HUES48 (cell line): ENCODE results near the gene TGFBR2.
A peak's percentile ranks its signal among the peaks of the same experiment; 100 is the strongest.

Experiments used
- H3K27ac ChIP-seq: one replicate; pipeline ENCODE4 v1.7.0; 2013; ENCODE audit warnings: low read depth, low read length, inconsistent platforms
- H3K27me3 ChIP-seq: 2 replicates; pipeline ENCODE4 v1.6.1; 2013; ENCODE audit warnings: mild to moderate bottlenecking, low read length; ENCODE audit not compliant: control insufficient read depth, insufficient read depth
- H3K36me3 ChIP-seq: 2 replicates; pipeline ENCODE4 v1.6.1; 2013; ENCODE audit warnings: low read length; ENCODE audit not compliant: control insufficient read depth, insufficient read depth
- H3K4me1 ChIP-seq: 2 replicates; pipeline ENCODE4 v1.6.1; 2013; ENCODE audit warnings: mild to moderate bottlenecking, low read length; ENCODE audit not compliant: control insufficient read depth, insufficient read depth
- H3K4me3 ChIP-seq: 2 replicates; pipeline ENCODE4 v1.5.1; 2013; ENCODE audit warnings: mild to moderate bottlenecking, low read depth, low read length
- H3K9ac ChIP-seq: 2 replicates; pipeline ENCODE4 v1.6.1; 2013; ENCODE audit warnings: mild to moderate bottlenecking, low read depth, low read length, moderate library complexity
- H3K9me3 ChIP-seq: 2 replicates; pipeline ENCODE4 v1.6.1; 2013; ENCODE audit warnings: low read length; ENCODE audit not compliant: control insufficient read depth, insufficient read depth

TGFBR2 gene

GRCh38 chr3:30695302-30696061, 89.1 kb downstream of the TGFBR2 start:
- Histone ChIP-seq H3K4me3 (no peak overlapping the region), H3K9me3 (no peaks in the 10 kb centered on the region), H3K36me3 (peaks cover 17% of the 10 kb centered on the region)

GRCh38 chr3:30696403-30696819, 90.0 kb downstream of the TGFBR2 start:
- H3K27ac ChIP-seq = peak overlapping the region; percentile 73
- H3K9ac ChIP-seq = no peak overlapping the region
- H3K4me3 ChIP-seq = no peak overlapping the region
- peaks cover 30% of the 10 kb centered on the region for H3K4me1 ChIP-seq
- H3K36me3 ChIP-seq = peaks cover 8% of the 10 kb centered on the region
- H3K27me3 ChIP-seq = no peaks in the 10 kb centered on the region
- H3K9me3 ChIP-seq = peaks cover 2% of the 10 kb centered on the region; the same call in 1 of the 2 replicates

More at GRCh38 chr3:30695302-30696061, 89.1 kb downstream of the TGFBR2 start:
- peaks cover 30% of the 10 kb centered on the region for H3K4me1 ChIP-seq
- H3K9ac ChIP-seq = no peak overlapping the region
- no peaks in the 10 kb centered on the region for H3K27me3 ChIP-seq
- peak overlapping the region; percentile 73 for H3K27ac ChIP-seq

- no peak overlapping the region for H3K27ac ChIP-seq
- 0 out of 2 replicates have a peak, but pooled peaks cover 6% of the 10 kb centered on the region for H3K36me3 ChIP-seq
- H3K27me3 ChIP-seq = no peaks in the 10 kb centered on the region
- H3K4me1 ChIP-seq = peaks cover 30% of the 10 kb centered on the region
- H3K4me3 ChIP-seq = no peak overlapping the region
- no peak overlapping the region for H3K9ac ChIP-seq
- peaks cover 5% of the 10 kb centered on the region; the same call in 1 of the 2 replicates for H3K9me3 ChIP-seq
Measured at GRCh38 chr3:30696896-30697295, 90.5 kb downstream of the TGFBR2 start.

GRCh38 chr3:30698549-30698948, 92.1 kb downstream of the TGFBR2 start:
- Histone ChIP-seq H3K27ac (no peak overlapping the region), H3K9me3 (peaks cover 21% of the 10 kb centered on the region), H3K27me3 (no peaks in the 10 kb centered on the region), H3K9ac (no peak overlapping the region), H3K4me3 (no peak overlapping the region), H3K4me1 (peaks cover 26% of the 10 kb centered on the region), H3K36me3 (peaks cover 4% of the 10 kb centered on the region; the same call in 1 of the 2 replicates)

GRCh38 chr3:30699927-30700326, 93.5 kb downstream of the TGFBR2 start:
- H3K36me3 ChIP-seq = peaks cover 4% of the 10 kb centered on the region; the same call in 1 of the 2 replicates
- H3K4me1 ChIP-seq = peaks cover 30% of the 10 kb centered on the region
- no peak overlapping the region for H3K4me3 ChIP-seq
- no peaks in the 10 kb centered on the region for H3K27me3 ChIP-seq
- H3K9ac ChIP-seq = no peak overlapping the region
- peaks cover 23% of the 10 kb centered on the region for H3K9me3 ChIP-seq
- H3K27ac ChIP-seq = no peak overlapping the region

- H3K4me1 ChIP-seq = peaks cover 26% of the 10 kb centered on the region
- H3K36me3 ChIP-seq = peaks cover 4% of the 10 kb centered on the region; the same call in 1 of the 2 replicates
- no peak overlapping the region for H3K9ac ChIP-seq
- H3K4me3 ChIP-seq = no peak overlapping the region
- peaks cover 23% of the 10 kb centered on the region for H3K9me3 ChIP-seq
- H3K27ac ChIP-seq = no peak overlapping the region
- H3K27me3 ChIP-seq = no peaks in the 10 kb centered on the region
Measured at GRCh38 chr3:30700702-30701321, 94.4 kb downstream of the TGFBR2 start.

GRCh38 chr3:30702038-30702827, 95.8 kb downstream of the TGFBR2 start:
- Histone ChIP-seq H3K4me3 (no peak overlapping the region), H3K4me1 (peaks cover 14% of the 10 kb centered on the region; the same call in 1 of the 2 replicates), H3K36me3 (peaks cover 4% of the 10 kb centered on the region; the same call in 1 of the 2 replicates), H3K27ac (no peak overlapping the region), H3K27me3 (no peaks in the 10 kb centered on the region), H3K9ac (no peak overlapping the region), H3K9me3 (peaks cover 32% of the 10 kb centered on the region)

- peaks cover 14% of the 10 kb centered on the region; the same call in 1 of the 2 replicates for H3K4me1 ChIP-seq
- no peak overlapping the region for H3K9ac ChIP-seq
- no peaks in the 10 kb centered on the region for H3K27me3 ChIP-seq
- peaks cover 32% of the 10 kb centered on the region for H3K9me3 ChIP-seq
- no peak overlapping the region for H3K27ac ChIP-seq
- H3K4me3 ChIP-seq = no peak overlapping the region; the same call in 1 of the 2 replicates
- H3K36me3 ChIP-seq = peaks cover 4% of the 10 kb centered on the region; the same call in 1 of the 2 replicates
Measured at GRCh38 chr3:30702828-30703397, 96.5 kb downstream of the TGFBR2 start.

GRCh38 chr3:30704931-30705890, 98.8 kb downstream of the TGFBR2 start:
- H3K27ac ChIP-seq = peak overlapping the region; percentile 22
- H3K9ac ChIP-seq = no peak overlapping the region
- H3K4me1 ChIP-seq = peaks cover 14% of the 10 kb centered on the region; the same call in 1 of the 2 replicates
- no peaks in the 10 kb centered on the region for H3K27me3 ChIP-seq
- peaks cover 4% of the 10 kb centered on the region; the same call in 1 of the 2 replicates for H3K36me3 ChIP-seq
- H3K4me3 ChIP-seq = no peak overlapping the region
- H3K9me3 ChIP-seq = peaks cover 32% of the 10 kb centered on the region
